PC-3 (cell line): ENCODE results near the gene BUD13.

Experiments used
- EZH2 ChIP-seq: fragments of 300-600 bp; sonication (generic); IDR thresholded peaks from one replicate; pipeline ENCODE4 v1.6.1; 2017; ENCODE audit warnings: antibody characterized with exemption, mild to moderate bottlenecking, low read length; ENCODE audit not compliant: unreplicated experiment
- EZH2phosphoT487 ChIP-seq: fragments of 300-600 bp; sonication (generic); IDR thresholded peaks from 2 replicates; pipeline ENCODE4 v1.6.1; 2018; ENCODE audit warnings: mild to moderate bottlenecking, antibody characterized with exemption, low read length, borderline replicate concordance
- TF ChIP-seq, protein P1 (sequence below): fragments of 300-600 bp; sonication (generic); conservative IDR thresholded peaks from 2 replicates; pipeline ENCODE4 v1.5.1; 2017; ENCODE audit warnings: antibody characterized with exemption, low read depth, mild to moderate bottlenecking, low read length

DNA sequence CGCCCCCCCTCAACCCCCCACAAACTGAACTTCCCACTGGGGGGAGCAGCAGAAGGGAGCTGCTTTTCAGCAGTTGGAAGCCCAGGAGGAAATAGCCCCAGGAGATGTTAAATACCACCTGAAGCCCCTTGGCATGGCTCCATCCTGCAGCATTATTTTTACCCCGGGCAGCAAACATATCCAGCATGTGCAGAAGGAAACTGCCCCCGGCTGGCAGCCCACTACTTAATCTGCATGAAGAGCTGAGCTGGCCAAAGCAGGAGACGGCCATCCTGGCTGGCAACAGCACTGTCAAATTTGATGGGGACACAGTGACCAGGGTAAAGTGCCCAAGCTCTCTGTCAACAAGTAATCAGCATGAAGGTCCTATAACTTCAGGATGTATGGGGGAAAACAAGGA is 32.0 kb downstream of the BUD13 start:
- TF ChIP-seq, protein P1, sequence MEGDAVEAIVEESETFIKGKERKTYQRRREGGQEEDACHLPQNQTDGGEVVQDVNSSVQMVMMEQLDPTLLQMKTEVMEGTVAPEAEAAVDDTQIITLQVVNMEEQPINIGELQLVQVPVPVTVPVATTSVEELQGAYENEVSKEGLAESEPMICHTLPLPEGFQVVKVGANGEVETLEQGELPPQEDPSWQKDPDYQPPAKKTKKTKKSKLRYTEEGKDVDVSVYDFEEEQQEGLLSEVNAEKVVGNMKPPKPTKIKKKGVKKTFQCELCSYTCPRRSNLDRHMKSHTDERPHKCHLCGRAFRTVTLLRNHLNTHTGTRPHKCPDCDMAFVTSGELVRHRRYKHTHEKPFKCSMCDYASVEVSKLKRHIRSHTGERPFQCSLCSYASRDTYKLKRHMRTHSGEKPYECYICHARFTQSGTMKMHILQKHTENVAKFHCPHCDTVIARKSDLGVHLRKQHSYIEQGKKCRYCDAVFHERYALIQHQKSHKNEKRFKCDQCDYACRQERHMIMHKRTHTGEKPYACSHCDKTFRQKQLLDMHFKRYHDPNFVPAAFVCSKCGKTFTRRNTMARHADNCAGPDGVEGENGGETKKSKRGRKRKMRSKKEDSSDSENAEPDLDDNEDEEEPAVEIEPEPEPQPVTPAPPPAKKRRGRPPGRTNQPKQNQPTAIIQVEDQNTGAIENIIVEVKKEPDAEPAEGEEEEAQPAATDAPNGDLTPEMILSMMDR = no peak
- TF ChIP-seq EZH2 (no peak), EZH2phosphoT487 (no peak)
